ENCODE measurements around the gene EP400. TPM values are rescaled to one million over a fixed set of nuclear protein-coding genes. Genes with fewer than 3 reads are reported as not detected.

EP400 gene
- total and polyA plus RNA-seq, 12 donors = 11.5 to 43.2 (median 28.8) TPM

- intact Hi-C loops (cut with DNase I) = no loop called here
- no peak overlapping the region for H3K4me3 ChIP-seq
- H3K4me1 ChIP-seq (replicated peaks in 1 of 2) = peaks cover 0 to 40% of the 10 kb centered on the region in 2 donors
- H3K36me3 ChIP-seq (replicated peaks in 1 of 2) = peaks cover 0 to 35% of the 10 kb centered on the region in 2 donors
- WGBS, 4 donors = 88 to 92% (median 90%) methylated on average over 5 to 13 of the region's 13 CpGs; no CpG with 5 or more reads in 1 of the 4 donors
- peak in 1 of 7 donors; percentile 48 for DNase-seq
- no peaks in the 10 kb centered on the region for H3K9me3 ChIP-seq (replicated peaks in 1 of 3)
- TF ChIP-seq CTCF (IDR thresholded peaks at IDR 0.05) (no peak), POLR2A (IDR thresholded peaks at IDR 0.05) (no peak)
- no peak overlapping the region for H3K27ac ChIP-seq
- no peaks in the 10 kb centered on the region for H3K27me3 ChIP-seq
These were observed 44.6 kb upstream of the EP400 start for GRCh38 chr12:131905081-131905629.

GRCh38 chr12:131905630-131906091 is 44.1 kb upstream of the EP400 start:
- DNase-seq = no peak
- Histone ChIP-seq H3K4me3 (no peak overlapping the region), H3K27me3 (no peaks in the 10 kb centered on the region), H3K9me3 (replicated peaks in 1 of 3) (no peaks in the 10 kb centered on the region), H3K36me3 (replicated peaks in 1 of 2) (peaks cover 0 to 39% of the 10 kb centered on the region in 2 donors), H3K4me1 (replicated peaks in 1 of 2) (peaks cover 0 to 40% of the 10 kb centered on the region in 2 donors), H3K27ac (no peak overlapping the region)
- intact Hi-C loops (cut with DNase I) = no loop called here
- WGBS, 4 donors = 91 to 94% (median 93%) methylated on average over 7 to 15 of the region's 15 CpGs
- TF ChIP-seq POLR2A (IDR thresholded peaks at IDR 0.05) = no peak
- TF ChIP-seq CTCF (IDR thresholded peaks at IDR 0.05) = no peak

- peaks cover 5 to 40% of the 10 kb centered on the region in 2 donors for H3K4me1 ChIP-seq (replicated peaks in 1 of 2)
- no peaks in the 10 kb centered on the region for H3K9me3 ChIP-seq (replicated peaks in 1 of 3)
- peak in 1 of 7 donors; percentile 6 for DNase-seq
- intact Hi-C loops (cut with DNase I) = no loop called here
- H3K27ac ChIP-seq = no peak overlapping the region
- peaks cover 0 to 56% of the 10 kb centered on the region in 2 donors for H3K36me3 ChIP-seq (replicated peaks in 1 of 2)
- 90 to 100% (median 93%) methylated on average over 1 to 31 of the region's 31 CpGs for WGBS, 4 donors
- no peak overlapping the region for H3K4me3 ChIP-seq
- no peaks in the 10 kb centered on the region for H3K27me3 ChIP-seq
- TF ChIP-seq CTCF (IDR thresholded peaks at IDR 0.05) = no peak
- TF ChIP-seq POLR2A (IDR thresholded peaks at IDR 0.05) = no peak
These were observed 42.2 kb upstream of the EP400 start for GRCh38 chr12:131907379-131908091.

- peaks cover 12 to 39% of the 10 kb centered on the region in 2 donors for H3K4me1 ChIP-seq (replicated peaks in 1 of 2)
- peak in 1 of 7 donors; percentile 23 for DNase-seq
- H3K9me3 ChIP-seq (replicated peaks in 1 of 3) = no peaks in the 10 kb centered on the region
- H3K4me3 ChIP-seq = no peak overlapping the region
- no peaks in the 10 kb centered on the region for H3K27me3 ChIP-seq
- H3K27ac ChIP-seq = no peak overlapping the region
- intact Hi-C loops (cut with DNase I) = no loop called here
- H3K36me3 ChIP-seq (replicated peaks in 1 of 2) = peaks cover 0 to 56% of the 10 kb centered on the region in 2 donors
- TF ChIP-seq CTCF (IDR thresholded peaks at IDR 0.05) = no peak
- TF ChIP-seq POLR2A (IDR thresholded peaks at IDR 0.05) = no peak
- WGBS, 4 donors = 96 to 99% (median 98%) methylated on average over 20 to 96 of the region's 96 CpGs
These were observed 41.4 kb upstream of the EP400 start for GRCh38 chr12:131908092-131909080.

Measured in adrenal gland (tissue), 12 donors.